Breast epithelium (tissue), 4 donors: Measurements from ENCODE around the gene KANSL1L. TPM values are rescaled to one million over a fixed set of nuclear protein-coding genes. Genes with fewer than 3 reads are reported as not detected.

Source experiments
- DNase-seq, 2 donors: peaks; one replicate each; pipeline ENCODE4 v3.0.0-alpha.2; 2019; ENCODE audit warnings: low spot score in 2 of 2
- H3K27ac ChIP-seq, 2 donors: fragments of 200-600 bp; sonication (generic) in 1 of 2; one replicate each; pipeline ENCODE4 v1.5.1; 2016 to 2019; ENCODE audit warnings: mild to moderate bottlenecking in 1 of 2
- H3K27me3 ChIP-seq, 2 donors: fragments of 200-600 bp; sonication (generic) in 1 of 2; one replicate each; pipeline versions ENCODE4 v1.5.1 to v1.6.0; 2017 to 2019; ENCODE audit warnings: control low read depth in 1 of 2, mild to moderate bottlenecking in 1 of 2
- H3K36me3 ChIP-seq: fragments of 200-600 bp; one replicate; pipeline ENCODE4 v1.5.1; 2019
- H3K4me1 ChIP-seq, 2 donors: fragments of 200-600 bp; sonication (generic); one replicate each; pipeline ENCODE4 v1.5.1; 2016 to 2019; ENCODE audit warnings: control low read depth in 1 of 2
- H3K4me3 ChIP-seq, 3 donors: fragments of 200-600 bp; sonication (generic); 1 replicate in 2 of 3; 2 replicates in 1 of 3; pipeline ENCODE4 v1.5.1; 2016 to 2019; ENCODE audit warnings: mild to moderate bottlenecking in 3 of 3, moderate library complexity in 2 of 3
- H3K9me3 ChIP-seq, 2 donors: fragments of 200-600 bp; sonication (generic) in 1 of 2; one replicate each; pipeline ENCODE4 v1.5.1; 2016 to 2019; ENCODE audit warnings: control low read depth in 1 of 2
- CTCF ChIP-seq, 3 donors: fragments of 450-650 bp; IDR thresholded peaks; one replicate each; pipeline ENCODE4 v1.5.1; 2016 to 2017; ENCODE audit warnings: antibody characterized with exemption in 3 of 3, mild to moderate bottlenecking in 3 of 3, moderate library complexity in 3 of 3
- POLR2A ChIP-seq: fragments of 450-650 bp; IDR thresholded peaks from one replicate; pipeline ENCODE4 v1.6.1; 2016; ENCODE audit warnings: antibody characterized with exemption, mild to moderate bottlenecking, moderate library complexity
- POLR2AphosphoS5 ChIP-seq, 3 donors: sonication (generic); formaldehyde crosslinking; IDR thresholded peaks; one replicate each; pipeline ENCODE4 v1.6.1; 2017; ENCODE audit warnings: antibody characterized with exemption in 3 of 3
- intact Hi-C: fragments of 100-400 bp; cut with DNase I; formaldehyde crosslinking; loops from one replicate; pipeline ENCODE4 v1.15.1; 2023; ENCODE audit warnings: low total_unique reads
- total RNA-seq, 3 donors: library from RNA; depleted of rRNA; stranded (reverse); fragments of >200 nt; gene quantifications; one replicate each; pipeline ENCODE4 v1.1.0, GENCODE V29; 2016

Gene KANSL1L
- total RNA-seq, 3 donors from 2014 or later: 40.3 to 55.8 (median 52.8) TPM

- Histone ChIP-seq H3K4me1 (no peaks in the 10 kb centered on the region), H3K36me3 (no peaks in the 10 kb centered on the region), H3K27me3 (no peaks in the 10 kb centered on the region), H3K4me3 (no peak overlapping the region), H3K9me3 (no peaks in the 10 kb centered on the region), H3K27ac (no peak overlapping the region)
- no peak for TF ChIP-seq CTCF (IDR thresholded peaks at IDR 0.05)
- TF ChIP-seq POLR2A: no peak
- TF ChIP-seq POLR2AphosphoS5 (IDR thresholded peaks at IDR 0.05): no peak
- no peak for DNase-seq
- intact Hi-C loops: no loop called here
These were observed 137.0 kb downstream of the KANSL1L start for GRCh38 chr2:210034087-210034683.

- Histone ChIP-seq H3K36me3 (no peaks in the 10 kb centered on the region), H3K4me3 (no peak overlapping the region), H3K27me3 (no peaks in the 10 kb centered on the region), H3K9me3 (no peaks in the 10 kb centered on the region), H3K4me1 (no peaks in the 10 kb centered on the region), H3K27ac (no peak overlapping the region)
- no peak for TF ChIP-seq CTCF (IDR thresholded peaks at IDR 0.05)
- no peak for TF ChIP-seq POLR2A
- TF ChIP-seq POLR2AphosphoS5 (IDR thresholded peaks at IDR 0.05): no peak
- intact Hi-C loops: no loop called here
- DNase-seq: no peak
These were observed 143.0 kb downstream of the KANSL1L start for GRCh38 chr2:210028178-210028577.

- intact Hi-C loops: no loop called here
- H3K4me1 ChIP-seq: no peaks in the 10 kb centered on the region
- H3K27ac ChIP-seq: no peak overlapping the region
- H3K9me3 ChIP-seq: no peaks in the 10 kb centered on the region
- TF ChIP-seq POLR2A (no peak), POLR2AphosphoS5 (IDR thresholded peaks at IDR 0.05) (no peak), CTCF (IDR thresholded peaks at IDR 0.05) (no peak)
- no peaks in the 10 kb centered on the region for H3K27me3 ChIP-seq
- no peak for DNase-seq
- H3K4me3 ChIP-seq: no peak overlapping the region
- no peaks in the 10 kb centered on the region for H3K36me3 ChIP-seq
These were observed 143.6 kb downstream of the KANSL1L start for GRCh38 chr2:210027608-210028007.

- no peaks in the 10 kb centered on the region for H3K36me3 ChIP-seq
- H3K27me3 ChIP-seq: no peaks in the 10 kb centered on the region
- H3K27ac ChIP-seq: no peak overlapping the region
- DNase-seq: no peak
- TF ChIP-seq POLR2A (no peak), CTCF (IDR thresholded peaks at IDR 0.05) (no peak), POLR2AphosphoS5 (IDR thresholded peaks at IDR 0.05) (no peak)
- H3K9me3 ChIP-seq: no peaks in the 10 kb centered on the region
- intact Hi-C loops: no loop called here
- no peaks in the 10 kb centered on the region for H3K4me1 ChIP-seq
- no peak overlapping the region for H3K4me3 ChIP-seq
These were observed 148.4 kb downstream of the KANSL1L start for GRCh38 chr2:210022824-210023223.

GRCh38 chr2:210020138-210020537 is 151.1 kb downstream of the KANSL1L start:
- no peak overlapping the region for H3K27ac ChIP-seq
- no peak overlapping the region for H3K4me3 ChIP-seq
- intact Hi-C loops: no loop called here
- no peaks in the 10 kb centered on the region for H3K27me3 ChIP-seq
- DNase-seq: no peak
- H3K4me1 ChIP-seq: no peaks in the 10 kb centered on the region
- no peaks in the 10 kb centered on the region for H3K9me3 ChIP-seq
- TF ChIP-seq CTCF (IDR thresholded peaks at IDR 0.05) (no peak), POLR2AphosphoS5 (IDR thresholded peaks at IDR 0.05) (no peak), POLR2A (no peak)
- H3K36me3 ChIP-seq: no peaks in the 10 kb centered on the region
